ENCODE measurements around the gene CTNNA2.

CTNNA2 gene

DNA sequence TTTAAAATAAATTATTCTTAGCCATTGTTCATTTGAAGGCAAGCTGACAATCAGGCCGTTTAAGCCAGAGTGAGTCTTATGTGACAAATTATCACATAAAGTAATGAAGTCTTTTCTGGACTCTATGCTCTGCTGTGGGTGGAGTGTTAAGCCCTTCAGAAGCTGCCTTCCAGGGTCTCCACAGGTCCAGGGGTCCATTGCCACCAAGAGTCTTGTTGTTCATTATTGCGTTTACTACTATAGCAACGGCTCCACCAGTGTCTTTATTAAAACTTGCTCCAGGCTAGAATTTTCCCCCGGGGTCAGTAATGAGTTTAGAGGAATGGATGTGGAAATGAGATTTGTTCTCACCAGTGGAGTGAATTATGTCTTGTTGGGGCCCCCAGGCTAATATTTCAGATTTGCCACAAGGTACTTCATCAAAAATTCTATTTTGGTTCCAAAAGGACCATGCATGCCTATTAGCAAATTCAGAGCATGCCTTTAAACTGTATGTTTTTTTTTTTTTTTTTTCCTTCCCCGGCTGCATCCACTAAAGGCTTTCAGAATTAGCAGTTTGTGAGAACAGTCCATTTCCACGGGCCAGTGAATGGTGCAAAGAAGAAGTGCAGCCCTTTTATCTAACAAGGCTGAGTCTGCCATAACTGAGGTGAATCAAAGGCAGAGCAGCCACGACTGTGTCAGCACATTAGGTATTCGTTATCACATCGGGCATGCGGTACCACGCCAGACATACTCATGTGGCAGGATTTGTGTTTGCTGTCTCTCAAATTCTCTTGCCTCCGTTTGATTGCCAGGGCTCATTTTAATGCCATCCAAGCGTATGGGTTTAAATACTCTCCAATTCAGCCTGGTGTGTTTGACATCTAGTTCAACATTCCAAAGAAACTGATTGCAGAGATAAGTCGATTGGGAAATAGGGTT is 817.9 kb downstream of the CTNNA2 start:
- ATAC-seq = no peak
- no peak for DNase-seq
- H3K27me3 Mint-ChIP-seq = no peaks in the 10 kb centered on the region
- no peaks in the 10 kb centered on the region for H3K36me3 Mint-ChIP-seq (ENCODE audit: low read depth)
- no peak overlapping the region for H3K27ac Mint-ChIP-seq
- no peak overlapping the region for H3K4me3 Mint-ChIP-seq
- H3K9me3 Mint-ChIP-seq = peaks cover 12% of the 10 kb centered on the region
- H3K4me1 Mint-ChIP-seq = no peaks in the 10 kb centered on the region

DNA sequence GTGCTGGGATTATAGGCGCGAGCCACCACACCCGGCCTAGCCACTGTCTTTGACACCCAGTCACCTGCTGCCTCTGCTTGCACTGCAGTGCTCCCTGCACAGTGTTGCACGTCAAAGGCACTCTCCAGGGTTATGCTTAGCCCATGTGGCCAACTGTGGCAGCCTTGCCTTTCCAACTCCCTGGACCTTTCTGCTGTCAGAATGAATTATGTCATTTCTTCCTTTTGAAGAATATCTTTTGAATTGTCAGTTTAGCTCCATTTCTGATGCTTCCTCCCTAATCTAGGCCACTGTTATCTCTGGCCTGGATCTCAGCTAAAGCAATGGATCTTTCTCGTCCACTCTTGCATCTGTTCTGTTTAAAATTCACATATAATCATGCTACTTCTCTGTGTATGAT is 821.0 kb downstream of the CTNNA2 start:
- no peak for DNase-seq
- Mint-ChIP-seq H3K4me3 (no peak overlapping the region), H3K27ac (no peak overlapping the region), H3K9me3 (peaks cover 12% of the 10 kb centered on the region), H3K4me1 (no peaks in the 10 kb centered on the region), H3K27me3 (no peaks in the 10 kb centered on the region), H3K36me3 (ENCODE audit: low read depth) (no peaks in the 10 kb centered on the region)
- no peak for ATAC-seq

DNA sequence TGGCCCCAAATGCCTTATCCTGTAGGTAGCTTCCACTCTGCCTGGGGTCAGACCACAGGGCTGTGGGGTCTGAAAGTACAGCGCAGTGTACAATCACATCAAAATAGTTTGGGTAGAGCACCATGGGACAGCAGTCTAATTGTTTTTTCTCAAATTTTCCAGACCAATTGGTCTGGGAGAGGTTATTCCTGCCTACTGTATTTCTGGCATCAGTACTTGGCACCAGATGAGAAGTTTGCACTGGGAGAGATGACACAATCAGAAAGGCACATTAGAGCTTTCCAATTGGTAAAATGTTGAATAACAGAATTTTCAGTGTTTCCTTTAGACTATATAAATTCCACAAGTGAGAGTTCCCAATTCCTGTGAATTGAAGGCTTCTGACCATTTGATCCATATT is 822.6 kb downstream of the CTNNA2 start:
- no peak for ATAC-seq
- Mint-ChIP-seq H3K27ac (no peak overlapping the region), H3K36me3 (ENCODE audit: low read depth) (no peaks in the 10 kb centered on the region), H3K27me3 (no peaks in the 10 kb centered on the region), H3K4me3 (no peak overlapping the region), H3K9me3 (peaks cover 12% of the 10 kb centered on the region), H3K4me1 (no peaks in the 10 kb centered on the region)
- no peak for DNase-seq

DNA sequence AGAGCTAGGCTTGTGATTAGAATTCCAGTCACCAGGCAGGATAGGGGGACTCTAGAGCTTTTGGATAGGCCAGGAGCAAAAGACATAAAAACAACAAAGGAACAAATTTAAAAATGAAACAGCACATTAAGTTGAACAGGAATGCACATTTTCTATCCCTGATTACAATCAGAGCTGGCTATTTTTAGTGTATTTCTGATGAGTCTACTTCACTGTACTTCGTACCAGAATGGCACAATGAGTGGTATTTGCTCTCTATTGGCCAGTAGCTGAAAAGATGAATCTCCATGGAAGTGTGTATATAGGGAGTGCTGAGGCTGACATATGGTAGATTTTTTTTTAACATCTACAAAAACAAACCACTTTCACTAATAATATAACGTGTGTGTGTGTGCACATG is 825.9 kb downstream of the CTNNA2 start:
- no peak for ATAC-seq
- Mint-ChIP-seq H3K27ac (no peak overlapping the region), H3K4me1 (no peaks in the 10 kb centered on the region), H3K9me3 (peaks cover 6% of the 10 kb centered on the region), H3K36me3 (ENCODE audit: low read depth) (no peaks in the 10 kb centered on the region), H3K27me3 (no peaks in the 10 kb centered on the region), H3K4me3 (no peak overlapping the region)
- DNase-seq = no peak

DNA sequence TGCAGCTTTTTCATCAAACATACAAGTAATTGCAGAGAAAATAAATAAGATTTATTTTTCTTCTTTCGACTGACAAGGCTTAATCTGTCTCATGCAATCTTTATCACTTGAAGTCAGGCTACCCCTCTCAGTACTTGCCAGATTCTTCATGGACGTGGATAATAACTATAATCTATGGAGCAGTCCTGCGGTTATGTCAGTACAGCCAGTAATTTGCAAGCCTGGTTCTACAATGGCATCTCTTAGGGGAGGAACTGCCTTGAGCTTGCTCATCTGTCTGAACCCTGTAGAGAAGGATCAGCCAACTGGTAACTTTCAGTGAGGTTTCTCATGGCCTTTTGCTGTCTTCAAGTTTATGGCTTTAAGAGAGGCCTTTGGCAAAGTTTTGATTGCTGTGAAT is 827.2 kb downstream of the CTNNA2 start:
- Mint-ChIP-seq H3K27me3 (no peaks in the 10 kb centered on the region), H3K36me3 (ENCODE audit: low read depth) (no peaks in the 10 kb centered on the region), H3K4me1 (no peaks in the 10 kb centered on the region), H3K4me3 (no peak overlapping the region), H3K27ac (no peak overlapping the region), H3K9me3 (peaks cover 10% of the 10 kb centered on the region)
- no peak for DNase-seq
- ATAC-seq = no peak

DNA sequence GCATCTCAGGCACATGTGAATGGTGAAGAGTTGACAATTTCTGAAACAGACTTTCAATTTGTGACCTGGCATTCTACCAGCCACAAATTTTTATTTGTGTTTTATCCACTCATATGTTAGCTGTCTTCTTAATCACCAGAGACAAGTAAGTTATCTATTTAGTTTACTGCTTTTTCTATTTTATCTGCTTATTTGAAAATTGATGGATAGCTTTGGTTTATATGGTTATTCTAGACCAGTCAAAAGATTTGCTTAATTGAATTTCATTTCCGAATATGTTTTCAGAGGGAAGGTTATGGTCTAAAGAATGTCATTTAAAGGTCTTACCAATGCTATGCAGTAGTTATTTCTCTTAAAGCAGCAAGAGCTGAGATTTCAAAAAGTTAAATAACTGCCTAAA is 835.2 kb downstream of the CTNNA2 start:
- H3K4me3 Mint-ChIP-seq = no peak overlapping the region
- H3K36me3 Mint-ChIP-seq (ENCODE audit: low read depth) = no peaks in the 10 kb centered on the region

DNA sequence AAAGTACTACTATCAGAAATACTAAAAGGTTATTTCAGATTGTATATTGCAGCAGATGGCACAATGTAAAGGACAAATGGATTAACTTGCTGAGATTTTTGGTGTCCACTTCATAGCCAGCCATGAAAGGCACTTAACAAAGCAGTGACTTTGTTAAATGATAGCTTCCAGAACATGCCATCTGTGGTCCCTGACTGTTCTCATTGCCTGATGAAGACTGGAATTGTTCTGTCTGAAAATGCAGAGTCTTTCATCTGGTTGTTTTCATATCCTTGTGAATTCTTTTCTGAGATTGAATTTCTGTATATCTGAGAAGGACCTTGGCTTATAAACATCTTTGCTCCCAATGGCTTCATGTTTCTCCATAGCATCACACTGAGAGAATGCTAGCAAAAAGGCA is 836.1 kb downstream of the CTNNA2 start:
- DNase-seq (no peak), ATAC-seq (no peak)
- no peaks in the 10 kb centered on the region for H3K27me3 Mint-ChIP-seq
- H3K36me3 Mint-ChIP-seq (ENCODE audit: low read depth) = no peaks in the 10 kb centered on the region
- H3K9me3 Mint-ChIP-seq = peaks cover 13% of the 10 kb centered on the region
- H3K4me1 Mint-ChIP-seq = no peaks in the 10 kb centered on the region
- H3K27ac Mint-ChIP-seq = no peak overlapping the region
- no peak overlapping the region for H3K4me3 Mint-ChIP-seq

More for the DNA sequence above, 835.2 kb downstream of the CTNNA2 start:
- no peak overlapping the region for H3K27ac Mint-ChIP-seq
- DNase-seq (no peak), ATAC-seq (no peak)
- no peaks in the 10 kb centered on the region for H3K27me3 Mint-ChIP-seq
- peaks cover 16% of the 10 kb centered on the region for H3K9me3 Mint-ChIP-seq
- no peaks in the 10 kb centered on the region for H3K4me1 Mint-ChIP-seq

DNA sequence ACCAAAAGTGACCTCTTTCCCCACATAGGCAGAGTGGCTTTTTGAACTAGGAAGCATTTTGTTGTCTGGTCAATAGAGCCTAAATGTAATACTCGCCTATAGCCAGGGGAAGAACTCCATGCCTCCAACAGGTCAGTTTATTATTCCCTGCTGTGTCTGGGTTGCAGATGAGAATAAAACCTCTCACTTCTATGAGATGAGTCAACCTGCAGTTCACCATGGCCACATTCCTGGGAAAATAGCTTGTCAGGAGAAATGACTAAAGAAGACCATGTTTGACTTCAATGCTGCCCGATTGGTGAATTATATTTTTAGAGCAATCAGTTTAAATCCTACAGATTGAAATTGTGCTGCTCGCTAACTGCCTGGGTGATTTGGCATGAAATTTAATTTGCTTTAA is 838.4 kb downstream of the CTNNA2 start:
- peaks cover under 1% of the 10 kb centered on the region for H3K9me3 Mint-ChIP-seq
- no peak overlapping the region for H3K27ac Mint-ChIP-seq
- DNase-seq = no peak
- H3K27me3 Mint-ChIP-seq = no peaks in the 10 kb centered on the region
- no peak overlapping the region for H3K4me3 Mint-ChIP-seq
- ATAC-seq = no peak
- no peaks in the 10 kb centered on the region for H3K36me3 Mint-ChIP-seq (ENCODE audit: low read depth)
- H3K4me1 Mint-ChIP-seq = no peaks in the 10 kb centered on the region

DNA sequence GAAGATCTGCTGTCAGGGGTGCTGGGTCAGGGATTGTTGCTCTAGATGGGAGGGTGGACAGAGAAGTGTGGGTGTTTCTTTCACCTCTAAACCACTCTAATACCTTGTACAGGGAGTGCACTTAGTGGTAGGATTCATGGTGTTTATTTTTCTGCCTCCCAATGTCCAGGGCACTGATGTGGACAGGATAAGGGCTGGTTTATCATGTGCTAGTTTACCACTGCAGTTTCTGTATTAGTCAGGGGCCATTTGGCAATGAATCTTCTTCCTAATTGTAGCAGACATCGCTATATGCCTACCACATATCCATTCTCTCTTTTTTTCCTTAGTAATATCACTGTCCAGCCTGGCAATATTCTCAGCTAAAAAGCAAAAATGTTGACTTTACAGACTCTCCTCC is 842.0 kb downstream of the CTNNA2 start:
- Mint-ChIP-seq H3K4me1 (no peaks in the 10 kb centered on the region), H3K27me3 (no peaks in the 10 kb centered on the region), H3K36me3 (ENCODE audit: low read depth) (no peaks in the 10 kb centered on the region), H3K9me3 (peaks cover 10% of the 10 kb centered on the region), H3K27ac (no peak overlapping the region), H3K4me3 (no peak overlapping the region)
- DNase-seq (no peak), ATAC-seq (no peak)

DNA sequence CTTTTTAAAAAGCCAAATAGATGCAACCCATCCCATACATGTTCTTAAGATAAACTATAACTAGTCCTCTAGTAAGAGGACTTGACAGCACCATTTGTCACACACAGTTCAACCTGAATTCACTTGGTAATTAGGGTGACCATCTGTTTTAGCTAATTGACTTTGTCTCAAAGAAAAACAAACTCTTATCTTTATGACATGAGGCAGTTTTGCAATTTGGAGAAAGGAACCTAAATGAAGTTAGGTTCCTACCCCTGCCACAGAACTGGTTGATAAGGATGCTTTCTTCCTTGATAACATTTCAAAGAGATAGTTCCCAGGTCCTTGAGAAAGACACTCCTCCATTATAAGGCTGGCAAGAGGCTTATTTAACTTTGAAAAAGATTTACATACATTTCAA is 849.1 kb downstream of the CTNNA2 start:
- Mint-ChIP-seq H3K36me3 (ENCODE audit: low read depth) (no peaks in the 10 kb centered on the region), H3K9me3 (peaks cover 12% of the 10 kb centered on the region), H3K4me3 (no peak overlapping the region), H3K27me3 (no peaks in the 10 kb centered on the region), H3K4me1 (no peaks in the 10 kb centered on the region), H3K27ac (no peak overlapping the region)
- ATAC-seq (no peak), DNase-seq (no peak)

DNA sequence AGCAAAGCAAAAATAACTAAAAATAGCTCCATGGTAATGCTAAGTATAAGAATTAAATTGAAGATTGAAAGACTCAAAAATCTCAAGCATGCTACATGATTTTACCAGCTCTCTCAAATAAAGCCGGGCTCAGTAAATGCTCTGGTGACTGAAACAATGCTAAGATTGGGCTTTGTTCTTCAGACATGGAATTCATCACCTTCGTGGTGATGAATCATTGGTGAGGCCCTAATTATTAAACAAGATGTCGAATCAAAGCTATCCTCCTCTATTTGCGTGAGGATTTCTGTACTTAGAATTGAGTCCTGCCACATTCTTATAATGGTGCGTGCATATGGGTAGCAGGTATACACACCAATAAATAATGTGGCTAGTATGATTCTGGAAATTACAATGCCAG is 850.5 kb downstream of the CTNNA2 start:
- H3K27ac Mint-ChIP-seq = no peak overlapping the region
- no peaks in the 10 kb centered on the region for H3K4me1 Mint-ChIP-seq
- DNase-seq (no peak), ATAC-seq (no peak)
- no peaks in the 10 kb centered on the region for H3K27me3 Mint-ChIP-seq
- H3K9me3 Mint-ChIP-seq = peaks cover 12% of the 10 kb centered on the region
- H3K4me3 Mint-ChIP-seq = no peak overlapping the region
- no peaks in the 10 kb centered on the region for H3K36me3 Mint-ChIP-seq (ENCODE audit: low read depth)

DNA sequence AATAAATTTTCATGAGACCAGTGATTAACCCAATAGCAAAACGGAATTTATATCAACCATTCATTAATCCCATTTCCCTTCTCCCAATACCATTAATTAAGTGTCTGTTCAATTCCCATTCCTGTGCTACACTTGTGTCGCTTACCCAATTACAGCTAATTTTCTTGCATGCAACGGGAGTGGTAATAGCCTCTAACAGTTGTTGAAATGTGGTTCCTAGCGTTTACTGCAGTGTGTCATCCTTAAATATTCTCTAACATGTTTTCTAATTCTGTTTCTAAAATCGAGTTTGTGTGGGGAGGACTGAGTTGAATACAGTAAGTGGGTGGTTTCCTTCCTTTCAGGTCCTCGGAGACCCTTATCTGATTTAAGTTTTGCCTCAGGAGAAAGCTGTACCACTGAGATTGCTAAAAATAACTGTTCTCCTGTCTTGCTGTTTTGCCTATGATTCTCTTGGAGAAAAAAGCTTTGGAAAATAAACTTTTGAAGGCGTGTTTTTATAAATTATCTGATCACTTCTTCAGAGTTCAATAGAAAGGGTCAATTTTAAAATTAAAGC is 851.0 kb downstream of the CTNNA2 start:
- no peaks in the 10 kb centered on the region for H3K36me3 Mint-ChIP-seq (ENCODE audit: low read depth)
- ATAC-seq (no peak), DNase-seq (no peak)
- no peaks in the 10 kb centered on the region for H3K27me3 Mint-ChIP-seq
- H3K9me3 Mint-ChIP-seq = peaks cover 12% of the 10 kb centered on the region
- no peaks in the 10 kb centered on the region for H3K4me1 Mint-ChIP-seq
- H3K27ac Mint-ChIP-seq = no peak overlapping the region
- H3K4me3 Mint-ChIP-seq = no peak overlapping the region

DNA sequence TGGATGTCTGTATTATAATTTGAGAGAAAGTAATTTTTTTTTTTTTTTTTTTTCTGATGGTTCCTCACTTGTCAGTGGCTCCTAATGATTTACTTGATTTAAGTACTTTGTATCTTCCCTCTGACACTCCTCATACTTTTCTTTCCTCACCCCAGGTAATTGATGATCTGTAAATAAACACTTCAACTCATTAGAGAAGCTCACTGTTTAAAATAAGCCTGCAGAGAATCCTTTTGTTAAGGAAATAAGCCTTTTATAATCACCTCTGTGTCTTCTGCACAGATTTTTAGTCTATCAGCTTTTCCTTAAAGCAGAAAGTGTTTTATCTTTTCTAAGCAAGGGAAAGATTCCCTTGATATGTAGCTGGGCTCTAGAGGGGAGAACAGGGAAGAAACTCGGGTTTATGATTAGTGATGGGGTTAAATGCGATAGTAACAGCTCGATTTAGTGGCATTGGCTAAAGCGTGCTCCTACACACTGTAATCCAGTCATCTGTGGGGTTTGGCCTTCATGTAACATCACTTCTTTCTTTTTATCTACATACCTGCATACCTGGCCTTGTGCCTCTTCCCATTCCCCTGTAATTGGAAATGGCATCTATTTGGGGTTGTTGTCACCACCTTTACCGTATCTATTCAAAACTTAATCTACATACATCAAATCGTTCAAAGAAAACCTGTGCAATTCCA is 851.8 kb downstream of the CTNNA2 start:
- ATAC-seq (no peak), DNase-seq (no peak)
- Mint-ChIP-seq H3K4me3 (no peak overlapping the region), H3K4me1 (no peaks in the 10 kb centered on the region), H3K36me3 (ENCODE audit: low read depth) (no peaks in the 10 kb centered on the region), H3K9me3 (peaks cover 8% of the 10 kb centered on the region), H3K27ac (no peak overlapping the region), H3K27me3 (no peaks in the 10 kb centered on the region)

DNA sequence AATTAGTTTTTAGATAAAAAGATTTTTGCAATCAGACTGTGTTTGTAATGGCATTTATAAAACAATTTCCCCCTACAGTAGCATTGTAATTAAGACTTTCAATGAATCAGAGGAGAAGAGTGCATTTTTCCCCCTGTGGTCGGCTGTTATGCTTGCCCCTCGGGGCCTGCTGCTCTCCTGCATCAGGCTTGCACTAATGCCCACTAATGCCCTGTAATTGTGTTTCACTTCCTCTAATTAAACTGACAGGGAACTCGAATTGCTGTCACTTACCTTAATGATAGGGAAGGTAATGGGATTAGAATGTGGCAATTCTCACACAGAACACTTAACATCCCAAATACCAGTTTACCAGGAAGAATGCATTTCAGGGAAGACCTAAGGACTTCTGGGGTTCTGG is 852.9 kb downstream of the CTNNA2 start:
- ATAC-seq = no peak
- DNase-seq = no peak
- H3K4me3 Mint-ChIP-seq = no peak overlapping the region
- peaks cover 8% of the 10 kb centered on the region for H3K9me3 Mint-ChIP-seq
- H3K36me3 Mint-ChIP-seq (ENCODE audit: low read depth) = no peaks in the 10 kb centered on the region
- H3K27me3 Mint-ChIP-seq = no peaks in the 10 kb centered on the region
- no peak overlapping the region for H3K27ac Mint-ChIP-seq
- no peaks in the 10 kb centered on the region for H3K4me1 Mint-ChIP-seq

DNA sequence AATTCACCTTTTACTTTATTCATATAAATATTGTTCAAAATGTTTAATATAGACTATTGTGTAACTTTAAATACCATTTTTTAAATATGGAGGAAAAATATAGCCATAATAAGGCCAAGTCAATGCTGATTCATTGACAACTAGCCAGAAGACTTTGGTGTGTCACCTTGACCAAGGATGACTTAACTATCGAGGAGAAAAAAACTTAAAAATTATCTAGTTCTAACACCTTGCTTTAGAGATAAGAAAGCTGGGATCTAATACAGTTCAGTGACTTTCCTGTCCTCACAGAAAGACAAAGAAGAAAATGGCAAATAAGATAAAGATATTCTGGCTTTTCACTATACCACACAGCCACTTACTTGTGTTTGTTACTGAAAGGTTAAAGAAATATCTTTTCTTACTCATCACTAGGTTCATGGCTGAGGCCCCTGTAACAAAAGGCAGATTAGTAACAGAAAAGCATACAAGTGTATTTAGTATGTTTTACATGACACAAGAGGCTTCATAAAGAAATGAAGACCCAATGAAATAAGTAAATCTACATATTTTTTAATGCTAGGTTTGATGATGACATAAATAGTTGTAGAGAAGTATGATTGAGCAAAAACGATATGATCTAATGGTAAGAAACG is 857.6 kb downstream of the CTNNA2 start:
- H3K4me1 Mint-ChIP-seq = no peaks in the 10 kb centered on the region
- no peak for DNase-seq

More for the DNA sequence above, 857.6 kb downstream of the CTNNA2 start:
- Mint-ChIP-seq H3K27ac (no peak overlapping the region), H3K4me3 (no peak overlapping the region), H3K27me3 (no peaks in the 10 kb centered on the region), H3K36me3 (ENCODE audit: low read depth) (no peaks in the 10 kb centered on the region), H3K9me3 (peaks cover 4% of the 10 kb centered on the region)
- no peak for ATAC-seq
